Inferior parietal cortex (tissue), 1 donor: ENCODE results near the gene CSNK1G2.

Source experiments
- DNase-seq: peaks from one replicate; pipeline ENCODE4 v3.0.0-alpha.2; 2016; ENCODE audit errors: extremely low spot score

Gene CSNK1G2

GRCh38 chr19:1918975-1919374 is 22.0 kb upstream of the CSNK1G2 start:
- no peak for DNase-seq

GRCh38 chr19:1920644-1921043 is 20.3 kb upstream of the CSNK1G2 start:
- no peak for DNase-seq

DNA sequence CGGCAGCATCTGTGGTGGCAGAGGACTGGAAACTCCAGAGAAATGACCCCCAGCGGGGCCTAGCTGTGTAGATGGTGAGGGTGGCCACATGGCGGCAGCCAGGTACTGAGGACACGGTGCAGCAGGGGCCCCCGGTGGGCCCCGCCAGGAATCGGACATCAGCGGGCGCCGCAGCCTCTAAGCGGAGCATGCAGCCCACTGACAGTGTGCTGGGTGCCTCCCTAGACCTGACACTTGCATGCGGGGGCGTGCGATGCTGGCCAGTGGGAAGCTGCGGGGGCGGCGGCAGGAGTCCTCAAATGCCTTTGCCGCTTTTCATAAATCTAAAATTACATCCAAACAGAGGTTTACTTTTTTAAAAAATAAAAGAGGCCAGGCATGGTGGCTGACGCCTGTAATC is 19.6 kb upstream of the CSNK1G2 start:
- DNase-seq = no peak

- no peak for DNase-seq
Measured at GRCh38 chr19:1921825-1922224, 19.1 kb upstream of the CSNK1G2 start.

- DNase-seq = no peak
Measured at GRCh38 chr19:1922803-1923202, 18.2 kb upstream of the CSNK1G2 start.

DNA sequence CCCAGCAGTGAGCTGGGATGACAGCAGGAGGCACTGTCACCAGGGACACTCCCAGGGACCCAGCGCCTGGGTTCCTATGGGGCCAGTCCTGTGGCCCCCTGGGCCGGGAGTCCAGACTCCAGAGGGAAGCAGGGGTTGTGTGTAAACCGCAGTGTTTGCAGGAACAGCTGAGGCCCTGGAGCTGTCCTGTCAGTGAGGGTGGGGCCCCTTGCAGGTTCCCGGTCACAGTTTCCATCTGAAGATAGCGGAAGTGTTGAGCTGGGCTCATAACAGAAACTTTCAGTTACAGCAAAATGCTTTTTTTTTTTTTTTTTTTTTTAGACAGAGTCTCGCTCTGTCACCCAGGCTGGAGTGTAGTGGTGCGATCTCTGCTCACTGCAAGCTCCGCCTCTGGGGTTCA is 17.7 kb upstream of the CSNK1G2 start:
- no peak for DNase-seq

- DNase-seq = no peak
Measured at GRCh38 chr19:1924320-1924961, 16.5 kb upstream of the CSNK1G2 start.

- no peak for DNase-seq
Measured at GRCh38 chr19:1925544-1925943, 15.4 kb upstream of the CSNK1G2 start.

- peak; percentile 77 for DNase-seq
Measured at GRCh38 chr19:1929021-1929742, 11.8 kb upstream of the CSNK1G2 start.

- no peak for DNase-seq
Measured at GRCh38 chr19:1931445-1931844, 9.5 kb upstream of the CSNK1G2 start.

- DNase-seq = no peak
Measured at GRCh38 chr19:1932395-1932794, 8.6 kb upstream of the CSNK1G2 start.

DNA sequence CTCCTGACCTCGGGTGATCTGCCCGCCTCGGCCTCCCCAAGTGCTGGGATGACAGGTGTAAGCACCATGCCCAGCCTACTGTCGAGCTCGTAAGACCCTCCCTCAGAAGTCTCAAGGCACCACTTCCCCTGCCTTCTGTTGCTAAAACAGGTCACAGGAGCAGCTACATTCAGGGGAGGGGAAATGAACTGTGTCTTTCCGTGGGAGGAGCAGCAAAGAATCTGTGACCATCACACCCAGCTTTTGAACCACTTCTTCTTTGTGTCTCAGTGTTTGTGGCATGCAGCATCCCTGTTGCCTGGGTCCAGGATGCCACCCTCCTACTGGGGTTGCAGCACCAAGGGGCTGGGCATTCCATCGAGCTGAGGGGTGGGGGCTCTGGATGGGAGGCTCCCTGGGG is 7.7 kb upstream of the CSNK1G2 start:
- DNase-seq = no peak

DNA sequence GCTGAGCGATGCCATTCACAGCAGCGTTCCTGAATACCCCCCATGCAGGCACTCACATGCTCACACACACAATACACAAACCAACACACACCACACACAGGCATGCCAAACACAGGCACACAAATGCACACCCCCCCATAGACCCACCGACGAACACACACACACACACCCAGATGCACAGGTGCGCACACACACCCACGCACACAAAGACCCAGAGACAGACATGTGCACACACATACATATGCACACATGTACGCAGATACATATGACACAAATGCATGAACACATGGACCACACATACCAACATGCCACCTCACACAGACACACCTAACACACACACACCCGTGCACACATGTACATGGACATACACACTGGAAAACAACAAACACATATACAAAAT is 7.0 kb upstream of the CSNK1G2 start:
- no peak for DNase-seq

DNA sequence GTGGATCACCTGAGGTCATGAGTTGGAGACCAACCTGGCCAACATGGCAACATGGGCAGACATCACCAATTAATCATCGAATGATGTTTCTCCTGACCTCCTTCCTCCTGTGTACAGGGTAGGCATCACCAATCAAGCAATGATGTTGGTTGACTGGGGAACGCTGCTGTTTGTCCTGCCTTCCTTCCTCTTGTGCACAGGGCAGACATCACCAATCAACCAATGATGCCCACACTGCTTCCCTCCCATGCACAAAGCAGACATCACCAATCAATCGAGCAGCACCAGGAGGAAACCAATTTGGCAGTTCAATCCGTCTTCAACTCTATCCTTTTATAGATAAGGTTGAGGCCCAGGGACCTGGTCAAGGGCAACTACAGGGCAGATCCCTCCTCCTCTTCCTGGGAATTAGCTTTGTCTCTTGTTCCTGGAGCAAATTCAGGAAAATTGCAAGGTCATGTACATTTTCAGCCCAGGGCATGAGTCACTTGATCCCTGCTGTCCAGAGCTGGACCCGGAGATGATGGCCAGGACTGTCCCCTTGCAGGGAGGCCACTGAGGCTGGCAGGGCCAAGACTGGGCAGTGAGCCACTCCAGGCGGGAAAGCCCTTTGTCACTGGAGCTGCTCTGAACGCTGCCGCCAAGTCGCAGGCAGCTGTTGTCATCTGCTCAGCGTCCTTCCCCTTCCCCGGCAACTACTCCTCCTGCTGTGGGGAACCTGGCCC is 5.3 kb upstream of the CSNK1G2 start:
- no peak for DNase-seq

GRCh38 chr19:1936430-1936829 is 4.5 kb upstream of the CSNK1G2 start:
- no peak for DNase-seq

GRCh38 chr19:1936916-1937610 is 3.9 kb upstream of the CSNK1G2 start:
- DNase-seq = no peak

DNA sequence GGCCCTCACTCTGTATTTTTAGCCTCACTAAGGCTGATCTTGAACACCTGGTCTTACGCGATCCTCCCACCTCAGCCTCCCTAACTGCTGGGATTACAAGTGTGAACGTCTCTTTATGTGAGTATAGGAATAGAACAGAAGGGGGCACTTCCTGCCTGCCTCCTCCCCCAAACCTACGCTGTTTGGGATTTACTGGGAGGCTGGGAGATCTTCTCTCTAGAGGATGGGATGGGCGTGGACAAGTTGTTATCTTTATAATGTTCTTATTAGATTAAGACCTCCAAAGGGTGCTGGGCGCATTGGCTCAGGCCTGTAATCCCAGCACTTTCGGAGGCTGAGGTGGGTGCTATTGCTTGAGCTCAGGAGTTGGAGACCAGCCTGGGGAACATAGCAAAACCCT is 2.9 kb upstream of the CSNK1G2 start:
- DNase-seq = no peak

GRCh38 chr19:1942078-1942933 is 1.3 kb downstream of the CSNK1G2 start:
- no peak for DNase-seq

GRCh38 chr19:1942934-1943555 is 2.1 kb downstream of the CSNK1G2 start:
- no peak for DNase-seq

DNA sequence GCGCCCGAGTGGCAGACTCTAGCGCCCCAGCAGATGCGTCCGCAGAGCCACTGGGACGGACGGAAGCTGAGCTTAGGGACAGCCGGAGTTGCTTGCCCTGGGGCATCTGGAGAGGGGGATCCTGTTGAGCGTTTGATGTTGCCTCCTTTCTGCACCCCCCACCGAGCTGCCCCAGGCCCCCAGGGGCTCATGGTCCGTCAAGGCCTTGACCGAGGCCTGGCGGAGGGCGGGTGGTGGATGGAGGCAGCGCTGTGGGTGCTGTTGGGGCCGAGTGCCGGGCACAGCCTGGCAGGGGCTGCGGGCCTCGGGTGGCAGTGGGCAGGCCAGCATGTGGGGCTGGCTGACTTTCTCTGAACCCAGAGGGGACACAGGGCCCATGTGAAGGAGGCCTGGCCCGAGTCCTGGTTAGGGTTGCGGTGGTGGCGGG is 2.7 kb downstream of the CSNK1G2 start:
- DNase-seq = no peak
